ENCODE measurements around the gene CDH5. TPM values are rescaled to one million over a fixed set of nuclear protein-coding genes. Genes with fewer than 3 reads are reported as not detected.

CDH5 gene
- total and polyA plus RNA-seq, 2 donors from 2014 or later, result 13.9 to 41.3 TPM

GRCh38 chr16:66419527-66419926 is 53.0 kb downstream of the CDH5 start:
- no peaks in the 10 kb centered on the region for H3K36me3 ChIP-seq (ENCODE audit: control insufficient read depth in 2 of 3, insufficient read depth in 3 of 3, low read length in 3 of 3)
- DNase-seq, result no peak

DNA sequence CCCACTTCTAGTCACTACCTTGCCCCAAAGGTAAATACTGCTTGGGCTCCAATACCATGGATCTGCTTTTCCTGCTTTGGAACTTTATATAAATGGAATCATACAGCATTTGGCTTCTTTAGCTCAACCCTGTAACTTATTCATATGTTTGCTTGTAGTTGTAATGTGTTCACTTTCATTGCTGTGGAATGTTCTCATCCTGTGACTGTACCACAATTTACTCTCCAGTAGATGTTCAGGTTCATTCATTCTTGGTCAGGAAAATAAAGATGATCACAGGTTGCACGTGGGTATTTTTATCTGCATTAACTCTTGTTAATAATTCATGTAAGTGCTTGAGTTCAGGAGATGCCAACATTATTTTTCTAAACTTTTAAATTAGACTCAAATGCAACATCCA is 53.9 kb downstream of the CDH5 start:
- Histone ChIP-seq H3K27me3 (ENCODE audit: control insufficient read depth, insufficient read depth, low read length) (no peaks in the 10 kb centered on the region), H3K27ac (ENCODE audit: low read depth in 2 of 2, low read length in 2 of 2) (no peak overlapping the region), H3K9me3 (ENCODE audit: control insufficient read depth in 2 of 3, insufficient read depth in 1 of 3, low read length in 3 of 3) (no peaks in the 10 kb centered on the region), H3K4me3 (ENCODE audit: low read length in 3 of 3) (no peak overlapping the region), H3K9ac (ENCODE audit: low read length in 3 of 3) (no peak overlapping the region), H3K36me3 (ENCODE audit: control insufficient read depth in 2 of 3, insufficient read depth in 3 of 3, low read length in 3 of 3) (no peaks in the 10 kb centered on the region), H3K4me1 (ENCODE audit: control insufficient read depth in 2 of 3, insufficient read depth in 2 of 3, low read depth in 1 of 3, low read length in 3 of 3) (no peaks in the 10 kb centered on the region)
- no peak for DNase-seq
- TF ChIP-seq, protein P1, sequence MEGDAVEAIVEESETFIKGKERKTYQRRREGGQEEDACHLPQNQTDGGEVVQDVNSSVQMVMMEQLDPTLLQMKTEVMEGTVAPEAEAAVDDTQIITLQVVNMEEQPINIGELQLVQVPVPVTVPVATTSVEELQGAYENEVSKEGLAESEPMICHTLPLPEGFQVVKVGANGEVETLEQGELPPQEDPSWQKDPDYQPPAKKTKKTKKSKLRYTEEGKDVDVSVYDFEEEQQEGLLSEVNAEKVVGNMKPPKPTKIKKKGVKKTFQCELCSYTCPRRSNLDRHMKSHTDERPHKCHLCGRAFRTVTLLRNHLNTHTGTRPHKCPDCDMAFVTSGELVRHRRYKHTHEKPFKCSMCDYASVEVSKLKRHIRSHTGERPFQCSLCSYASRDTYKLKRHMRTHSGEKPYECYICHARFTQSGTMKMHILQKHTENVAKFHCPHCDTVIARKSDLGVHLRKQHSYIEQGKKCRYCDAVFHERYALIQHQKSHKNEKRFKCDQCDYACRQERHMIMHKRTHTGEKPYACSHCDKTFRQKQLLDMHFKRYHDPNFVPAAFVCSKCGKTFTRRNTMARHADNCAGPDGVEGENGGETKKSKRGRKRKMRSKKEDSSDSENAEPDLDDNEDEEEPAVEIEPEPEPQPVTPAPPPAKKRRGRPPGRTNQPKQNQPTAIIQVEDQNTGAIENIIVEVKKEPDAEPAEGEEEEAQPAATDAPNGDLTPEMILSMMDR (IDR thresholded peaks at IDR 0.05; ENCODE audit: borderline replicate concordance, extremely low read depth, insufficient read depth), result no peak
- intact Hi-C loops (cut with DNase I), result no loop called here
- no peak for FAIRE-seq

More at GRCh38 chr16:66419527-66419926, 53.0 kb downstream of the CDH5 start:
- intact Hi-C loops (cut with DNase I), result no loop called here
- no peak for FAIRE-seq
- Histone ChIP-seq H3K4me3 (ENCODE audit: low read length in 3 of 3) (no peak overlapping the region), H3K27ac (ENCODE audit: low read depth in 2 of 2, low read length in 2 of 2) (no peak overlapping the region), H3K9me3 (ENCODE audit: control insufficient read depth in 2 of 3, insufficient read depth in 1 of 3, low read length in 3 of 3) (no peaks in the 10 kb centered on the region), H3K9ac (ENCODE audit: low read length in 3 of 3) (no peak overlapping the region), H3K4me1 (ENCODE audit: control insufficient read depth in 2 of 3, insufficient read depth in 2 of 3, low read depth in 1 of 3, low read length in 3 of 3) (no peaks in the 10 kb centered on the region), H3K27me3 (ENCODE audit: control insufficient read depth, insufficient read depth, low read length) (no peaks in the 10 kb centered on the region)
- TF ChIP-seq, protein P1 (IDR thresholded peaks at IDR 0.05; ENCODE audit: borderline replicate concordance, extremely low read depth, insufficient read depth), result no peak

- peaks cover 0 to 4% (median 0%) of the 10 kb centered on the region in 3 donors for H3K4me1 ChIP-seq (ENCODE audit: control insufficient read depth in 2 of 3, insufficient read depth in 2 of 3, low read depth in 1 of 3, low read length in 3 of 3)
- DNase-seq (no peak), FAIRE-seq (no peak)
- H3K9me3 ChIP-seq (ENCODE audit: control insufficient read depth in 2 of 3, insufficient read depth in 1 of 3, low read length in 3 of 3), result no peaks in the 10 kb centered on the region
- H3K27ac ChIP-seq (ENCODE audit: low read depth in 2 of 2, low read length in 2 of 2), result no peak overlapping the region
- H3K36me3 ChIP-seq (ENCODE audit: control insufficient read depth in 2 of 3, insufficient read depth in 3 of 3, low read length in 3 of 3), result no peaks in the 10 kb centered on the region
- intact Hi-C loops (cut with DNase I), result no loop called here
- H3K4me3 ChIP-seq (ENCODE audit: low read length in 3 of 3), result no peak overlapping the region
- TF ChIP-seq, protein P1 (IDR thresholded peaks at IDR 0.05; ENCODE audit: borderline replicate concordance, extremely low read depth, insufficient read depth), result no peak
- no peak overlapping the region for H3K9ac ChIP-seq (ENCODE audit: low read length in 3 of 3)
- H3K27me3 ChIP-seq (ENCODE audit: control insufficient read depth, insufficient read depth, low read length), result peaks cover 9% of the 10 kb centered on the region
Measured at GRCh38 chr16:66421891-66422290, 55.4 kb downstream of the CDH5 start.

DNA sequence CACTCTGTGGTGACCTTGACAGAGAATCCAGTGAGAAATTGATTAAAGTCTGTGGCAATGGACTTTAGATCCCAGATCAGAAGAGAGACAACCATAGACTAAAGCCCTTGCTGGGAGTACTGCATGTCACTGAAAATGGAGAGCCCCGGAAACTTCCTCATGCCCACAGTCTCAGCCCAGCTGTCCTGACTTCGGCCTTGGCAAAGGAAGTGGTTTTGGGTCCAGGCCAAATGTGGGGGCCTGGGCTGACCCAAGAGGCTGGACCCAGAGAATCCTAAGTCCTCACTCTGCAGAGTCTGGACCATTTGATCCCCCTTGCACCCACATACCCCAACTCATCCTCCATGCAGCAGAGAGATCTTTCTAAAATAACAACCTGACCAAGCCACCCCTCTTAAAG is 55.9 kb downstream of the CDH5 start:
- H3K36me3 ChIP-seq (ENCODE audit: control insufficient read depth in 2 of 3, insufficient read depth in 3 of 3, low read length in 3 of 3), result no peaks in the 10 kb centered on the region
- TF ChIP-seq, protein P1 (IDR thresholded peaks at IDR 0.05; ENCODE audit: borderline replicate concordance, extremely low read depth, insufficient read depth), result no peak
- no peak overlapping the region for H3K27ac ChIP-seq (ENCODE audit: low read depth in 2 of 2, low read length in 2 of 2)
- DNase-seq (no peak), FAIRE-seq (no peak)
- H3K4me3 ChIP-seq (ENCODE audit: low read length in 3 of 3), result no peak overlapping the region
- peaks cover 0 to 4% (median 0%) of the 10 kb centered on the region in 3 donors for H3K4me1 ChIP-seq (ENCODE audit: control insufficient read depth in 2 of 3, insufficient read depth in 2 of 3, low read depth in 1 of 3, low read length in 3 of 3)
- no peak overlapping the region for H3K9ac ChIP-seq (ENCODE audit: low read length in 3 of 3)
- intact Hi-C loops (cut with DNase I), result no loop called here
- peaks cover 9% of the 10 kb centered on the region for H3K27me3 ChIP-seq (ENCODE audit: control insufficient read depth, insufficient read depth, low read length)
- no peaks in the 10 kb centered on the region for H3K9me3 ChIP-seq (ENCODE audit: control insufficient read depth in 2 of 3, insufficient read depth in 1 of 3, low read length in 3 of 3)

Measured in kidney (tissue), 14 donors.